Measurements from ENCODE around the gene SERPINA3.
A peak's percentile ranks its signal among the peaks of the same experiment; 100 is the strongest.

The SERPINA3 gene

GRCh38 chr14:94646066-94646465 lies 33.9 kb downstream of the SERPINA3 start:
- TF ChIP-seq CTCF (IDR thresholded peaks at IDR 0.05; ENCODE audit: low read depth, low read length) = no peak
- no peak overlapping the region for H3K4me3 ChIP-seq (replicated peaks in 1 of 2; ENCODE audit: low read depth in 2 of 2, low read length in 2 of 2)
- DNase-seq (ENCODE audit: low read depth in 2 of 2) = no peak

DNA sequence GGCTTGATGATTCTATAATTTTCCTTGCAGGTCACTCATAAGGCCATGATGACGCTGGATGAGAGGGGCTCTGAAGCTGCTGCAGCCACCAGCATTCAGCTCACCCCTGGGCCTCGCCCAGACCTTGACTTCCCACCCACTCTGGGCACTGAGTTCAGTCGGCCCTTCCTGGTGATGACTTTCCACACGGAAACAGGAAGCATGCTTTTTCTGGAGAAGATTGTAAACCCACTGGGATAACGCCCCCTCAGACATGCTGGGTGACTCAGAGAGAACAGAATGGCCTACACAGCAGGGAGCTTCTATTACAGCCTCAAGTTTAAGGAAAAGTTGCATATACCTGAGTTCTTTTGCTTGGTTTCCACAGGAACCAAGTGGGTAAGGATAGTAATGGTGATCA lies 34.3 kb downstream of the SERPINA3 start:
- peak; percentile 65 to 76 for DNase-seq (ENCODE audit: low read depth in 2 of 2)
- TF ChIP-seq CTCF (IDR thresholded peaks at IDR 0.05; ENCODE audit: low read depth, low read length) = no peak

DNA sequence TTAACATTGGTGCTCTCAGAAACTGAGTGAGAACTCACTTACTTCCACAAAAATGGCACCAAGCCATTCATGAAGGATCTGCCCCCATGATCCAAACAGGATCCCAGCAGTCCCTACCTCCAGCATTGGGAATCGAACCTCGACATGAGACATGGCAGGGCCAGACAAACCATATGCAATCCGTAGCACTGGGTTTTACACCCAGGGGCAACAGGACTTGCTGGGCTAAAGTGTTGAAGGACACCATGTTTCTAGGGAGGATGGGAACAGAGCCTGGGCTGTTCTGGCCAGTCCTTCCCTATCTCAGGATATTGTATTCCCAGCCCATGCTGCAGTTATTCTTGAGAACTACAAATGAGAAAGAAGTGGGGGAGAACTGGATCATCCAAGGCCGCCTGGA lies 36.6 kb downstream of the SERPINA3 start:
- no peak overlapping the region for H3K4me3 ChIP-seq (replicated peaks in 1 of 2; ENCODE audit: low read depth in 2 of 2, low read length in 2 of 2)
- no peak for DNase-seq (ENCODE audit: low read depth in 2 of 2)
- TF ChIP-seq CTCF (IDR thresholded peaks at IDR 0.05; ENCODE audit: low read depth, low read length) = no peak

More for the DNA sequence above, 34.3 kb downstream of the SERPINA3 start:
- no peak overlapping the region for H3K4me3 ChIP-seq (replicated peaks in 1 of 2; ENCODE audit: low read depth in 2 of 2, low read length in 2 of 2)

DNA sequence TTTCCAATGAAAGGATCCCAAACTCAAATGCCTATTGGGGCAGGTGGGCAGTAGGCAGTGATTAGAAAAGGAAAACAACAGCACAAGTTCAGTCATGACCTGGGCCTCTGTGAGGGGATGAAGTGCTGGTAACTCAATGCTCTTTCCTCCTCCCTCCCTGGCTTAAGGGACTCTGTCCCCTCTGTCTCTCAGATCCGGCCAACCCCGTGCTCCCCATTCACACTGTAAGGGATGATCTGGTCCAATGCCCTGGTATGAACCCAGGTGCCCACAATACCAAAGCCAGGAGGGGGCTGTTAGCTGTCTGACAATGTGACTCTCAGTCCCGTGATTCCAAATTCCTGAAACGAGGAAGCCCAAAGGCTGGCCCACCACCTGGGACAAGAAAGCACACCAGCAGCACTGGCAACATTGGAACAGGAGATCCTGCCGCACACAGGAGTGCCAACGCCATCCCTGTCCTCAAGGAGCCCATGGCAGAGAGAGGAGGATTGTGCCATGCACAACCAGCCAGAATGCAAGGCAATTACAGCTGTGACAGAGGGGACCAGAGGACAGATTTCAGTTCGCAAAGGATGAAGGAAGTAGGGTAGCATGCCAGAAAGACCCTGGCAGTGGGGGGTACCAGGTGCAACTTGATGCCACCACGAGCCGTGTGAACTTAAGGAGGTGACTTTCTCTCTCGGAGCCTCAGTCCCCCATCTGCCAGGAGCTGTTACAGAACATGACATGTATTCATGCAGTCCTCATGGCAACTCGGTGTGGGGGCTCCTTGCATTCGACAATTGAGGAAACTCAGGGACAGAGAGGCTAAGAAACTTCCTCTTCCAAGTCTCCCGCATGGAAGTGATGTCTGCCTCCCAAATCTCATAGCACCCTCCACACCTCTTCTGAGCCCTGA lies 37.6 kb downstream of the SERPINA3 start:
- no peak for DNase-seq (ENCODE audit: low read depth in 2 of 2)
- no peak for TF ChIP-seq CTCF (IDR thresholded peaks at IDR 0.05; ENCODE audit: low read depth, low read length)
- no peak overlapping the region for H3K4me3 ChIP-seq (replicated peaks in 1 of 2; ENCODE audit: low read depth in 2 of 2, low read length in 2 of 2)

GRCh38 chr14:94650444-94650775 lies 38.2 kb downstream of the SERPINA3 start:
- TF ChIP-seq CTCF (IDR thresholded peaks at IDR 0.05; ENCODE audit: low read depth, low read length) = no peak
- DNase-seq (ENCODE audit: low read depth in 2 of 2) = no peak
- no peak overlapping the region for H3K4me3 ChIP-seq (replicated peaks in 1 of 2; ENCODE audit: low read depth in 2 of 2, low read length in 2 of 2)

GRCh38 chr14:94650806-94651805 lies 38.9 kb downstream of the SERPINA3 start:
- TF ChIP-seq CTCF (IDR thresholded peaks at IDR 0.05; ENCODE audit: low read depth, low read length) = no peak
- DNase-seq (ENCODE audit: low read depth in 2 of 2) = no peak
- no peak overlapping the region for H3K4me3 ChIP-seq (replicated peaks in 1 of 2; ENCODE audit: low read depth in 2 of 2, low read length in 2 of 2)
